Measurements from ENCODE around the gene GGT7. TPM values are rescaled to one million over a fixed set of nuclear protein-coding genes. Genes with fewer than 3 reads are reported as not detected.

The GGT7 gene
- total RNA-seq, 4 donors from 2014 or later = 2.9 to 15.8 (median 10.3) TPM

DNA sequence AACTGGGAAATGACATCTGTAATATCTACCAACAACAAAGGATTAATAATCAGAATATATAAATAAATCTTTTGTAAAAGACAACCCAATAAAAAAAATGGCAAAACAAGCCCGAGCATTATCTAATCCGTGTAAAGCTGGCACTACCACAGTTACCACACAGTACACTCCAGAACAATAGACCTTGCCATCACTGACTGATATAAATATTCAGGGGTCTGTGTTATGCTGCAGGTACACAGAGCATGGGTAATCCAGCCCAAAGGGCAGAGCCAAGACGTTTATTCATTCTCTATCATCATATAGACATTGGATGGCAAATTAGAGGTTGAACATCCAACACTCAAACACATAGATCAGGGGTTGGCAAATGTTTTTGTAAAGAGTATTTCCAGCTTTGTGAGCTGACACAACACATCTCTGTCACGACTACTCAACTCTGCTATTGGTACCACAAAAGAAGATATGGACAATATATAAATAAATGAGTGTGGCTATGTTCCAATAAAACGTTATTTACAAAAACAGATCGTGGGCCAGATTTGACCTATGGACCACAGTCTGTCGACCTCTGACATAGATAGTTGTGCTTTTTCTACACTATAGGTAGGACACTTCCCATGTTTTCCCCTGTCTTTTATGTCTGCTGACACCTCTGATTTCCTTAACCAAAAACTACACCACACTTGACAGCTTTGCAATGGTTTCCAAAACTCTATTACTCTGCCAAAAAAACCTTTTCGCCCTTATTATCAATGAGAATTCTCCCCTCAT lies 51.7 kb downstream of the GGT7 start:
- TF ChIP-seq, protein P1, sequence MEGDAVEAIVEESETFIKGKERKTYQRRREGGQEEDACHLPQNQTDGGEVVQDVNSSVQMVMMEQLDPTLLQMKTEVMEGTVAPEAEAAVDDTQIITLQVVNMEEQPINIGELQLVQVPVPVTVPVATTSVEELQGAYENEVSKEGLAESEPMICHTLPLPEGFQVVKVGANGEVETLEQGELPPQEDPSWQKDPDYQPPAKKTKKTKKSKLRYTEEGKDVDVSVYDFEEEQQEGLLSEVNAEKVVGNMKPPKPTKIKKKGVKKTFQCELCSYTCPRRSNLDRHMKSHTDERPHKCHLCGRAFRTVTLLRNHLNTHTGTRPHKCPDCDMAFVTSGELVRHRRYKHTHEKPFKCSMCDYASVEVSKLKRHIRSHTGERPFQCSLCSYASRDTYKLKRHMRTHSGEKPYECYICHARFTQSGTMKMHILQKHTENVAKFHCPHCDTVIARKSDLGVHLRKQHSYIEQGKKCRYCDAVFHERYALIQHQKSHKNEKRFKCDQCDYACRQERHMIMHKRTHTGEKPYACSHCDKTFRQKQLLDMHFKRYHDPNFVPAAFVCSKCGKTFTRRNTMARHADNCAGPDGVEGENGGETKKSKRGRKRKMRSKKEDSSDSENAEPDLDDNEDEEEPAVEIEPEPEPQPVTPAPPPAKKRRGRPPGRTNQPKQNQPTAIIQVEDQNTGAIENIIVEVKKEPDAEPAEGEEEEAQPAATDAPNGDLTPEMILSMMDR (IDR thresholded peaks at IDR 0.05; ENCODE audit: low read depth) = no peak

DNA sequence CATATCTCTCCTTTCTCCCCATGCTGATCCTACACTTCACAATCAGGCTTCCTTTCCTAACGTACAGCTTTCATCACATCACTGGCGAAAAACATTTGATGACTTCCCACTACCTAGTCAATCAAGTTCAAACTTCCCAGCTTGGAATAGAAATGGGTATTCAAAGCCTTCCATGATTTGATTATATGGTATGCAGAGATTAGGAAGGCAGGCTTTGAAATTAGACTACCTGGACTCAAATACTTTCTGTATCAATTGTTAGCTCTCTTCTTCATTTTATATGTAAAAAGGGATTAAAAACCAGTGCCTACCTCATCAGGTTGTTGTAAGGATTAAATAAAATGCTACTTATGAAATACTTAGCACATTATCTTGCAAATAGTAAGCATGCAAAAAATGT lies 54.9 kb downstream of the GGT7 start:
- TF ChIP-seq, protein P1 (IDR thresholded peaks at IDR 0.05; ENCODE audit: low read depth) = no peak

DNA sequence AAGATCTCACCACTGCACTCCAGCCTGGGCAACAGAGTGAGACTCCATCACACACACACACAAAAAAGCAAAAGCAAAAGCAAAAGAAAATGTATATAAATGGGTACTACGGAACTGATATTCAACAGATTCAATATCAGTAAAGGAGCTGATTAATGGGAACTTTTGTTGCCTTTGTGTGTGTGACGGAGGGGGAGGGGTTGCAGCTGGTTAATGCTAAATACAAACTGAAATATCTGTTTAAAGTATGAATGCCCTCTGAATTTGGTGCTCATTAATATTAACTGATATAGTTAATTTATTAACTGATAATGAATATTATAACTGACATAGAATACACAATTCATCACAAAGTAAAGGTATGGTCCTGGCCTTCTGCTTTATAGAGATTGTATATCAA lies 55.6 kb downstream of the GGT7 start:
- TF ChIP-seq, protein P1 (IDR thresholded peaks at IDR 0.05; ENCODE audit: low read depth) = no peak

DNA sequence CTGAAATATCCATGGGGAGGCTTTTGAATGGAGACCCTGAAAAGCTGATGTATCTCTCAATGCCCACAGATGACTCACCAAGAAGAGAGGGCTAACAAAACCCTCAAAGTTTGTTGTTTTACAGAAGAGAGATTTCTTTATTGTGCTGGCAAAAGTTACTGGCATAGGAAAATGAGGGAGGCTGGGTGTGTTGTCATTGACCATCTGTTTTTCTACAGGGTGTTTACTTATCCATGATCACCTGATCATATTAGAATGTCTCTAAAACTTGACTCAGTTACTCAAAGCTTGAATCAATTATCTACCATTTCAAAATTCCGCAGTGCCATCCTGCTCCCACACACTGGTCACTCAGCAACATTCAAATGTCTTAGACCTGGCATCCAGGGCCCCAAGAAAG lies 57.0 kb downstream of the GGT7 start:
- TF ChIP-seq, protein P1 (IDR thresholded peaks at IDR 0.05; ENCODE audit: low read depth) = no peak

DNA sequence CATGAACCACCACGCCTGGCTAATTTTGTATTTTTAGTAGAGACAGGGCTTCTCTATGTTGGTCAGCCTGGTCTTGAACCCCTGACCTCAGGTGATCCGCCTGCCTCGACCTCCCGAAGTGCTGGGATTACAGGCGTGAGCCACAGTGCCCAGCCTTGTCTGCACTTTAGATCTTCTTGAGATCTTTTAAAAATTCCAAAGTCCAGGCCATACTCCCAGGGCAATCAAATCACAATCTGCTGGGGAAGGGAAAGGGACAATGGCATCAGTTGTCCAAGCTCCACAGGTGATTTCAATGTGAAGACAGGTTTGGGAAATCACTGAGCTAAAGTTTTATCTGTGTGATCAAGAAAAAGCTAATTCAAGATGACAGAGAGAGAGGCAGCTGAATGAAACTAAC lies 64.1 kb downstream of the GGT7 start:
- TF ChIP-seq, protein P1 (IDR thresholded peaks at IDR 0.05; ENCODE audit: low read depth) = no peak

DNA sequence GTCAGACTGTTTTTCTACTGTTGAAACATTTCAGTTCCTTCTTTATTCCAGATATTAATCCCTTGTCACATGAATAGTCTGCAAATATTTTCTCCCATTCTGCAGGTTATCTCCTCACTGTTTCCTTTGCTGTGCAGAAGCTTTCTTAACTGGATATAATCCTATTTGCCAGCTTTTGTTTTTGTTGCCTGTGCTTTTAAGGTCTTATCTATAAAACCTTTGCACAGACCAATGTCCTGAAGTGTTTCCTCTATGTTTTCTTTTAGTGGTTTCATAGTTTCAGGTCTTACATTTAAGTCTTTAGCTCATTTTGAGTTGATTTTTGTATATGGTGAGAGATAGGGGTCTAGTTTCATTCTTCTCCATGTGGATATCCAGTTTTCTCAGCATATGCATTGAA lies 66.4 kb downstream of the GGT7 start:
- TF ChIP-seq, protein P1 (IDR thresholded peaks at IDR 0.05; ENCODE audit: low read depth) = no peak

DNA sequence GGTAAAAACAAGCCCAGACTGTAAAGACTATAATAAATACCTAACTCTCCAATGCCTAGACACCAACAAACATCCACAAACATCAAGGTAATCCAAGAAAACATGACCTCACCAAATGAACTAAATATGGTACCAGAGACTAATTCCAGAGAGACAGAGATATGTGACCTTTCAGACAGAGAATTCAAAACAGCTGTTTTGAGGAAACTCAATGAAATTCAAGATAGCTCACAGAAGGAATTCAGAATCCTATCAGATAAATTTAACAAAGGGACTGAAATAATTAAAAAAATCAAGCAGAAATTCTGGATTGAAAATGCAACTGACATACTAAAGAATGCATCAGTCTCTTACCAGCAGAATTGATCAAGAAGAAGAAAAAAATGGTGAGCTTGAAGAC lies 73.8 kb downstream of the GGT7 start:
- TF ChIP-seq, protein P1 (IDR thresholded peaks at IDR 0.05; ENCODE audit: low read depth) = no peak
